Suprapubic skin (tissue), 4 donors: ENCODE results near the gene KCNG1.

Experiments used
- POLR2A ChIP-seq, 2 donors: fragments of 450-650 bp; IDR thresholded peaks; one replicate each; pipeline ENCODE4 v1.6.1; 2017; ENCODE audit warnings: antibody characterized with exemption in 2 of 2, mild to moderate bottlenecking in 2 of 2, moderate library complexity in 2 of 2
- POLR2AphosphoS5 ChIP-seq, 3 donors: sonication (generic); formaldehyde crosslinking; IDR thresholded peaks; one replicate each; pipeline ENCODE4 v1.6.1; 2017; ENCODE audit warnings: antibody characterized with exemption in 3 of 3
- TF ChIP-seq, protein P1 (sequence below), 2 donors: fragments of 200-600 bp in 1 of 2; fragments of 450-650 bp in 1 of 2; sonication (generic) in 1 of 2; IDR thresholded peaks; one replicate each; pipeline ENCODE4 v1.5.1; 2016 to 2019; ENCODE audit warnings: antibody characterized with exemption in 2 of 2, mild to moderate bottlenecking in 1 of 2, moderate library complexity in 1 of 2

DNA sequence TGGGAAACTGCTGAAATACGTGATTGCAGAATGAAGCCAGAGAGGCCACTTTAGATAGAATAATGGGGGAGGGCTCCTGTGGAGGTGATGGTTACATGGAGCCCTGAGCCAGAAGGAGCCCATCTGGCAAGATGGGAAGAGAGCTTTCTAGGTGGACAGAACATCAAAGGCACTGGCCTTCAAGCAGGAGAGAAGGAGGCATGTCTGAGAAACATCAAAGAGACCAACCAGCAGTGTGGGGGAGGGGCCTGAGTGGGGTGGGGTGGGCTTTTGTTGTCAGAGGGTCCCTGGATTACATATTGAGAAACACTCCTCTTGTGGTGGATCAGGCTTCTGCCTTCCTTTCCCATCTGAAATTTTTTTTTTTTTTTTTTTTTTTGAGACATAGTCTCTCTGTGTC is 1.9 kb upstream of the KCNG1 start:
- TF ChIP-seq, protein P1, sequence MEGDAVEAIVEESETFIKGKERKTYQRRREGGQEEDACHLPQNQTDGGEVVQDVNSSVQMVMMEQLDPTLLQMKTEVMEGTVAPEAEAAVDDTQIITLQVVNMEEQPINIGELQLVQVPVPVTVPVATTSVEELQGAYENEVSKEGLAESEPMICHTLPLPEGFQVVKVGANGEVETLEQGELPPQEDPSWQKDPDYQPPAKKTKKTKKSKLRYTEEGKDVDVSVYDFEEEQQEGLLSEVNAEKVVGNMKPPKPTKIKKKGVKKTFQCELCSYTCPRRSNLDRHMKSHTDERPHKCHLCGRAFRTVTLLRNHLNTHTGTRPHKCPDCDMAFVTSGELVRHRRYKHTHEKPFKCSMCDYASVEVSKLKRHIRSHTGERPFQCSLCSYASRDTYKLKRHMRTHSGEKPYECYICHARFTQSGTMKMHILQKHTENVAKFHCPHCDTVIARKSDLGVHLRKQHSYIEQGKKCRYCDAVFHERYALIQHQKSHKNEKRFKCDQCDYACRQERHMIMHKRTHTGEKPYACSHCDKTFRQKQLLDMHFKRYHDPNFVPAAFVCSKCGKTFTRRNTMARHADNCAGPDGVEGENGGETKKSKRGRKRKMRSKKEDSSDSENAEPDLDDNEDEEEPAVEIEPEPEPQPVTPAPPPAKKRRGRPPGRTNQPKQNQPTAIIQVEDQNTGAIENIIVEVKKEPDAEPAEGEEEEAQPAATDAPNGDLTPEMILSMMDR (IDR thresholded peaks at IDR 0.05) = no peak
- TF ChIP-seq POLR2AphosphoS5 (IDR thresholded peaks at IDR 0.05) = no peak
- TF ChIP-seq POLR2A (IDR thresholded peaks at IDR 0.05) = no peak
